HG03196 (cell line): ENCODE measurements around the gene GDF9.
A peak's percentile ranks its signal among the peaks of the same experiment; 100 is the strongest.

Source experiments
- ATAC-seq: cut with Tn5 transposase; IDR thresholded peaks from one replicate; pipeline ENCODE4 v1.9.1; 2021; ENCODE audit not compliant: unreplicated experiment

GDF9 gene, protein sequence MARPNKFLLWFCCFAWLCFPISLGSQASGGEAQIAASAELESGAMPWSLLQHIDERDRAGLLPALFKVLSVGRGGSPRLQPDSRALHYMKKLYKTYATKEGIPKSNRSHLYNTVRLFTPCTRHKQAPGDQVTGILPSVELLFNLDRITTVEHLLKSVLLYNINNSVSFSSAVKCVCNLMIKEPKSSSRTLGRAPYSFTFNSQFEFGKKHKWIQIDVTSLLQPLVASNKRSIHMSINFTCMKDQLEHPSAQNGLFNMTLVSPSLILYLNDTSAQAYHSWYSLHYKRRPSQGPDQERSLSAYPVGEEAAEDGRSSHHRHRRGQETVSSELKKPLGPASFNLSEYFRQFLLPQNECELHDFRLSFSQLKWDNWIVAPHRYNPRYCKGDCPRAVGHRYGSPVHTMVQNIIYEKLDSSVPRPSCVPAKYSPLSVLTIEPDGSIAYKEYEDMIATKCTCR

DNA sequence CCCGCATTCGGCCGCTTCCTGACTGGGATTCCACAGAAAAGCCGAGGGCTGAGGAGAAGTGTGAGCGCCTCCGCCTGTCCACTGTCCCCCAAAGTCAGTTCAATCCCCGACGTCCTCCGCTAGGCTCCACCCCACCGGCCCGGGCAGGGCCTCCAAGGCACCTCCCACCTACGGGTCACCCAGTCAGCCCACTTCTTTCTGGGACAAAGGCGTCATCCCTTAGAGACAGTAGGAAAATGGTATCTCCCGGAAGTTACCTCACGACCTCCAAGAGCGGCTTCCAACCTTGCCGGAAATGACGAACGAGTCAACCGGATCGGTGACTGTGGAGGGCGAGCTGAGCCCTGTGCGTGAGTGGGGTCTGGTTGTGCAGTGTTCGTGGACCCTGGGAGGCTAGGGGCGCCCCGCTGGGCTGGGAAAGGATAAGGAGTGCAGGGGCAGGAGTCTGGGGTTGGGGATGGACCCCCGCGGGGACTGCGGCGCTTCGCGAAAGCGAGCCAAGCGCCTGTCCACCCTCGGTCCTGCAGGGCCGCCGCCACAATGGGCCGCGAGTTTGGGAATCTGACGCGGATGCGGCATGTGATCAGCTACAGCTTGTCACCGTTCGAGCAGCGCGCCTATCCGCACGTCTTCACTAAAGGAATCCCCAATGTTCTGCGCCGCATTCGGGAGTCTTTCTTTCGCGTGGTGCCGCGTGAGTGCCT is at the start of gene GDF9, which contains the start of gene UQCRQ:
GDF9 (minus strand) TSS at position 128 of the 704 bp plus-strand sequence. CDS start 1,936 bp downstream, outside the sequence.
UQCRQ (plus strand) TSS at position 301 of the 704 bp plus-strand sequence; CDS start at position 541, 240 bp downstream.
- peak; percentile 98 for ATAC-seq

GRCh38 chr5:132915681-132916080 is 49.4 kb upstream of the GDF9 start:
- ATAC-seq: no peak

DNA sequence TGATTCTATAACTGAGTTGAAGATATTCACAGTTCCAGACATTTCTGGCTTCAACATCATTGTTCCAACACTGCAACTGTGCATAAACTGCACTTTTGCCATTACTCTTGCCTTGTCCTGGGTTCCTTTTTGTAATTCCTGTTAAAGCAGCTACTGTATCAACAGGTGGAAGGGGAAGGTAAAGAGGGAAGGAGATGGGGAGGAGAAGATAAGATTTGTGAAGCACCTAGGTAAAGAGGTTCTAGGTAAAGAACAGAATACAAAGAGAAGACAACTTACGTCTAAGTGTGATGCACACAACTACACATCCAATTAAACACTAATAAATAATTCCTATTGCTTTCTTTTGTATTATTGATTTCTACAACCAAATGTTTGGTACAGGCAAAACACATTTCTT is 43.4 kb upstream of the GDF9 start:
- no peak for ATAC-seq

DNA sequence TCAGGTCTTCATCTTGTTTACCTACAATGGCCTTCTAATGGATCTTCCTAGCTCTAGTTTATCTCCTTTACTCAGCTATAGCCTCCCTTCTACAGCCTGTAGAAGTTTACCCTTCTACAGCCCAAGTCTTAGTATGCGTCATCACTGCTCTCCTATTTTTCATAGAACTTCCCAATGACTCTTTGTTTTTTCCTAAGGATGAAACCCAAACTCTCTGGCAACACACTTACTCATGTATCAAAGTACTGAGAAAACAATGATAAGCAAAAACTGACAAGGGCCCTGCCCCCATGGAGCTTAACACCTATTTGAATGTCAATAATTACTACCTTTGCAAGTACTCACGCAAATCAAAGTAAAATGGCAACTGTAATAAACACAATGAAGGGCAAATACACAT is 40.9 kb upstream of the GDF9 start:
- no peak for ATAC-seq

GRCh38 chr5:132905938-132906337 is 39.7 kb upstream of the GDF9 start:
- ATAC-seq: no peak

DNA sequence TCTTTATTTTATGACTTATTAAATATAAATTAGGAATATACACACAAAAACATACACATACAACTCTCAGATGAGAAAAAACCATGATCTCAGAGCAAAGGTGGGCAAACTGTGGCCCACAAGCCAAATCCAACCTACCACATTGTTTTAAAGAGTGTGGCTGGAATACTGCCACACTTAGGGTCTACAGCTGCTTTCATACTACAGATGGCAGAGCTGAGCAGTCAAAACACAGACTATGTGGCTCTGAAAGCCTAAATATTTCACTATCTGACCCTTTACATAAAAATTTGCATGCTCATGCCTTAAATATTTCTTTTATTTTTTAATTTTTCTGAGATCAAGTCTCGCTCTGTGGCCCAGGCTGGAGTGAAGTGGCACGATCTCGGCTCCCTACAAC is 35.5 kb upstream of the GDF9 start:
- ATAC-seq: no peak

- ATAC-seq: no peak
These were observed 34.8 kb upstream of the GDF9 start for GRCh38 chr5:132901036-132901435.

DNA sequence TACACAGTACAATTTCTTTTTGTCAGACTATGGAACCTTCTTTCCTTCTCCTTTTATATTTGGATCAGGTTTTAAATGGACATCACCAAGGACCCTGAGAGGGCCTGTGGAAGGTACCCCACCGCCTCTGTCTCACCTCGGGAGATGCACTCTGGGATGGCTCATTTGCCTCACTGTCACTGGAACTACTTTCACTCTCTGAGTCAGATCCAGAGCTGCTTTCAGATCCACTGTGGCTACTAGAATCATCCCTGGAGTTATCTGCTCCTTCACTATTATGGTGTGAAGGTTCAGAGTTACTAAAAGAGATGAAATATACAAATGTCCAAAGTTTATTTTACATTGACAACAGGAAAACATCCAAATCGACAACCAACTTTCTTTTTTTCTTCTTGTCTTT is 31.8 kb upstream of the GDF9 start:
- ATAC-seq: no peak

GRCh38 chr5:132896685-132897084 is 30.4 kb upstream of the GDF9 start:
- no peak for ATAC-seq

GRCh38 chr5:132895719-132896305 is 29.5 kb upstream of the GDF9 start:
- no peak for ATAC-seq

GRCh38 chr5:132890817-132891216 is 24.5 kb upstream of the GDF9 start:
- no peak for ATAC-seq

- no peak for ATAC-seq
These were observed 23.2 kb upstream of the GDF9 start for GRCh38 chr5:132889501-132889900.

GRCh38 chr5:132887283-132887682 is 21.0 kb upstream of the GDF9 start:
- ATAC-seq: no peak

DNA sequence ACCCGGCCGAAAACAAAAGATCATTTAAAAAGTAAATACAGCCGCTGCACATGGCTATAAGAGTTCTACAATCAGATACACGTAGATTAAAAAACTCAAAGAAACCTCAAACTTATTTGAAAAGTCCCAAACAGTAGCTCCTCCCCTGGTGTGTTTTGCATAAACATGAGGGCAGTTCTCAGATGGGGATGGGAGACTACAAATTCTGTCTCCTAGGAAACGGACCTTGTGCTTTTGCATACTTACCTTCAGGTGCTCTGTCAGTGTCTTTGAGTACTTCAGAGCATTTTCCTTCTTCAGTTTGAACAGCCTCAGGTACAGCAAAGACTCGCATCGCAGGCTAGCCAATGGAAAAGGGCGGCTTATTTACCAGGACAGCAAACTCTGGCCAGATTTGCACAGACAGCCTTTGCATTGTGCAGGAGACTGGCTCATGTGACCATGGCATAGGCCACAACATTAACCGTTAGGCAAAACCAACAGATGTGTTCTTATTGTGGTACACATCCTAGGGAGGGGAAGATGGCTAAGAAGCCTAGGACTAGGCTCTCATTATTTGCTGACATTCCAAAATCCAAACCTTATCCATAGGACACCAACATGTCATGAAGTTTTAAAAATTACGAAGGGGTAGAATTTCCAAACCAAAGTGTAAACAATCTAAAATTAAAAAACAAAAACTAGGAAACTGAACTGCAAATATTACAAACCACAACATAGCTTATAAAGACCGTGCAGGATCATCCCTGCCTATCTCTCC is 20.0 kb upstream of the GDF9 start:
- no peak for ATAC-seq

- ATAC-seq: no peak
These were observed 18.3 kb upstream of the GDF9 start for GRCh38 chr5:132884548-132884947.

GRCh38 chr5:132883261-132883834 is 17.1 kb upstream of the GDF9 start:
- ATAC-seq: peak; percentile 56

DNA sequence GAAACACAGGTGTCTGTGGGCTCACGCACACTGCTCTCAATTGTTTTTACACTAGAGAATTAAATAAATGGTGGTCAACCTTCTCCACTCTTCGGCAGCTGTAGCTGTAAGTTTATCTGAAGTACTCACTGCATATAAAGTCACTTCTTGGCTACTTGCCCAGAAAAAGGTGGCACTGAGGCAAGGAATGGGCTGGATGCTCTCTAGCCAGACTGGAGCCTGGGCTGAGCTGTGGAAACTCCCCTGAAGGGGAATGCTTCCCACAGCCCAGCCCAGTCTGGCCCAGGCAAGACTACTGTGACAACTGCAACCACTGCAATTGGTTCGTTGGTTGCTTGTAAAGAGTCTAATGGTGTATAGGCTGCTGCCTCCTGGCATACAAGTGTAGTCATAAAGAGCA is 11.7 kb upstream of the GDF9 start:
- no peak for ATAC-seq

- ATAC-seq: no peak
These were observed 11.2 kb upstream of the GDF9 start for GRCh38 chr5:132877466-132877865.

- no peak for ATAC-seq
These were observed 9.9 kb upstream of the GDF9 start for GRCh38 chr5:132876020-132876759.

GRCh38 chr5:132873930-132874271 is 7.6 kb upstream of the GDF9 start:
- ATAC-seq: no peak
